ENCODE data around the gene FAM151B.
A peak's percentile ranks its signal among the peaks of the same experiment; 100 is the strongest.
"Not testable (repeated sequence)": the region's sequence is repeated elsewhere in the genome, so short reads cannot be mapped to it uniquely, and the experiment has no call there.

Gene FAM151B

DNA sequence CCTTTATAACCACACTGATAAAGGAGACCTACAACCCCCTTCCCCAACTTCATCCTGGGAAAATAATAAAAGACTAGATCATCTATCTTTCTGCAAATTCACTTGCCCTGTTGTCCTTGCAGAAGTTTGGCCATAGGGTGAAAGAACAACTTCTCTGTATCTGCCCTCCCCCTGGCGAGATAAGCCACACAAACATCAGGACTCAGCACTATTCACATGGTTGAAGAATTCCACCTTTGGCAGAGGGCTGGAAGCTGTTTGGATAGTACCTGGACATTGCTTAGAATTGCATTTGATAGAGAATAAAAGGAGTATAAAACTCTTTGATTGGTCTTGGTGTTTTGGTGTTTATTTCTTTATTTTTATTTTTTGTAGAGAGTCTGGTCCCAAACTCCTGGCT is 16.9 kb downstream of the FAM151B start:
- DNase-seq = no peak

DNA sequence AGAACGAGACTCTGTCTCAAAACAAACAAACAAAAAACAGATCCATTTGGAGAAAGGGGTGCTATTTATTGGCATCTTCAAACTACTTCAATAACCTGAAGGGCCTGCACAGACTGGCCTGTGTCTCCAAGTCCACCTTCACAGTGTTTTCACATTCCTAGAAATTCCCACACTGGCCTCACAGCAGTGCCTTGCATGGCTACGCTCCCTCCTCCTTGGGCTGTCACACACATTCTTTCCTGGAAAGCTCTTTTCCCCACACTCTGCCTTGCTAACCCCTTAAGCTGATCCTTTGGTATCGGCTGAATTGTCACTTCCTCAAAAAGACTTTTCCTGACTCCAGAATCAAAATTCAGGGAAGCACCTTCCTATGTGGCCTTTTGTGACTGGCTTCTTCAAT is 19.8 kb downstream of the FAM151B start:
- DNase-seq = no peak

DNA sequence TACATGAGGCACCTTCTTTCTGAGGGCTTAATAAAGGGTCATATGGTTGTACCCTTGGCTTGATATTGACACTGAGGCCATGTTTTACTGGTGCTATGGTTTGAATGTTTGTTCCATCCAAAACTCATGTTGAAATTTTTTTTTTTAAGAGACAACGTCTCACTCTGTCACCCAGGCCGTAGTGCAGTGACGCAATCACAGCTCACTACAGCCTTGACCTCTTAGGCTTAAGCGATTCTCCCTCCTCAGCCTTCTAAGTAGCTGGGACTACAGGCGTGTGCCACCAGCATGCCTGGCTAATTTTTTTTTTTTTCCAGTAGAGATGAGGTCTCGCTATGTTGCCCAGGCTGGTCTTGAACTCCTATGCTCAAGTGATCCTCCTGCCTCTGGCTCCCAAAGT is 20.9 kb downstream of the FAM151B start:
- DNase-seq = no peak

DNA sequence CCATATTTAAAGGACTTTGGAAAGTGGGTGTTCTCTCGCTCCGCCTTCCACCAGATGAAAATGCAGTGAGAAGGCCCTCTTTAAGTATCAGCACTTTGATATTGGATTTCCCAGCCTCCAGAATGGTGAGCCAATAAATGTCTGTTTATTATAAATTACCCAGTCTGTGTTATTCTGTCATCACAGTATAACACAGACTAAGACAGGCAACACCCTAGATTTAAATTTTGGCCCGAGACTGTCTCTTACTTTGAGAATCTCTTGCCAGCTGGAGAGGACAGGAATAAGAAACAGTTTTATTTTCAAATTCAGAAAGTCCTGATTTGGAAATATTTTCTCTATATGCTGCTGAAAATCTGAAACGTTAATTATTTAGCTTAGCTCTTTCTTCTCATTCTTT is 21.5 kb downstream of the FAM151B start:
- no peak for DNase-seq

DNA sequence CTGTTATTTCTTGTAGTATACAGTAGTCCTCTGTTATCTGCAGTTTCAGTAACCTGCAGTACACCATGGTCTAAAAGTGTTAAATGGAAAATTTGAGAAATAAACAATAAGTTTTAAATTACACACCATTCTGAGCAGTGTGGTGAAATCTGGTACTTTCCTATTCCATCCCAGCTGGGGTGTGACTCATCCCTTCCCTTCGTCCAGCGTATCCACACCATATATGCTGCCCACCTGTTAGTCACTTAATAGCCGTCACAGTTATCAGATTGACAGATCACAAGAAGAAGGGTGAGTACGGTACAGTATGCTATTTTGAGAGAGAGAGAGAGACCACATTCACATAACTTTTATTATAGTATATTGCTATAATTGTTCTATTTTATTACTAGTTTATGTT is 28.9 kb downstream of the FAM151B start:
- DNase-seq = no peak

DNA sequence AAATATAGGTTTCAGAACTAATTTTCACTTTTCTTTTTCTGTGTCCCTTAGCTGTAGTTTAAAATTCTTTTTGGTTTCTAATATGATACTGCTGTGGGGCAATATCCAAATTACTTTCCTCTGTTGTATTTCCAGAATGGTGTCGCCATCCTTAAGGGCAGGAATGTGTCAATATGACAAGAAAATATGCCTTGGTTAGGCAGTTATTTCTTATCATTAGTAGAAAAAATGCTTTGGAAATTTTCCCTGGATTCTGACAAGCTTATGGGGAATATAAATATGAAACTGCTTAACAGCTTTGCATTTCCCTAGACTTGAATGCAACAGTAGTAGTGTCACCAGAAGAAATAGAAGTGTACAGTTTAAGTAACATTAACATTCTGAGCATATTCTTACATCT is 52.8 kb downstream of the FAM151B start:
- no peak for DNase-seq

DNA sequence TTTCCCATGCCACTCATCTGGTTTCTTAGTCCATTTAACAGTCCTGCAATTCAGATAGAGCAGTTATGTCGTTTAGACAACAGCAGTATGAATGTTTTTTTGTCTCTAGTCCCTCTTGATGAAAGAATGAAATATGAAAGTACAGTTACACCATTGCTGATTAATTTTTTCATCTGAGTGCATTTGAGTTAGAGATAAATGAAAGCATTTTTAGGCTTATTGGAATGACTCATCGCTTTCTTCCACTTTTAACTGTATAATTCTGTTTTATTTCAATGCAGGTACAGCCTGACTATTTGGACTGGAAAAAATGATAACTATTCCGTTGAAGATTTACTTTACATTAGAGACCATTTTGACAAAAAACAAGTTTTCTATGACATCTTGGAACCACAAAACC is 53.5 kb downstream of the FAM151B start:
- DNase-seq = no peak

DNA sequence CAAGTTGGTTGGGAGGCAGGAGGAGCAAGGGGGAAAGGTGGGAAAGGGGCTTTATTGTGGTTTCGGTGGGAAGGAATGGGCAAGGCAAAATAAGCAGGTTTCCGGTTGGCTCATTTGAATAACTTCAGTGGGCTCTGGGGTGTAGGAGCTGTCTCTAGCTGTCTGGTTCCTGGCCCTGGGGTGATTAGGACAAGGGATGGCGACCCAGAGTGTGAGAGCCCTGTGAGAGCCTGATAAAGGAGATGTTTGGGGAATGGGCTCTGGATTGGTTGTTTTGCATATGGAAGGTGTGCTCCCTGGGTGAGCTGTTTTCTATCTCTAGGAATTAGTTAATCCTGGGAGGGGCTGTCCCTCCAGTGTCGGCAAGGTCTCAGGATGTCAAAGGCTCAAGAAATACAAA is 66.7 kb downstream of the FAM151B start:
- no peak for DNase-seq

DNA sequence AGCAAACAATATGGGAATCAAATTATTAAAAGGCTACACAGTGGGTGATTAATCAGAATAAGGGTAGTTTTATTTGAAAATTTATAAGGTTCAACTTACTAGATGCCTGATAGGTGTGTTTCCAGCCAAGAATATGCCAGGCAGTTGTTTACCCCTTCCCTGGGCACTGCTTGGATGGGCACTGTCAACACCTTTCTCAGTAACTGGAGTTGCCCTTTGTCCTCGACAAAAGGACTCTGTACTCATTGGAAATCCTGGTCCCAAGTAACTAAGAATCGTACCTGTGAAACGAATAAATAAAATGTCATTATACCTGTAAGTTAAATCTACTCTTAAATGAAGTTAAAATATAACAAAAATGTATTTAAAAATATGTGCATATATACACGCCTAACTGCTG is 67.2 kb downstream of the FAM151B start:
- no peak for DNase-seq

DNA sequence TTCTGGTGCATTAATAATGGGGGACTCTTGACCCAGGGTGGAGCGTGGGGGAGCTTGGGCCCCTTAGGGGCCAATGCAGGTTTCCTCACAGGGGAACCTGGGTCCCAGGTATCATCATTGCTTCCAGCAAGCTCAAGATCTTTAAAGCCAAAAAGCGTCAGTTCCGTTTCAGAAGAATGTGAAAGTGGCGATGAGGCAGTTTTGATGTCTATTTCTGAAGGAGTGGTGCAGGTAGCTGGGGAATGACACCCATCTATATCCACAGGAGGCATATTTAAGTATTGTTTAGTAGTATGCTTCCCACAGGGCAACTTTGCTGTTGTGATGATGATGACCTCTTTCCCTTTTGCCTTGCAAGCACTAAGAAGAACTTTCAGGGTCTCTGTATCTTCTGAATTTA is 71.3 kb downstream of the FAM151B start:
- DNase-seq = no peak

DNA sequence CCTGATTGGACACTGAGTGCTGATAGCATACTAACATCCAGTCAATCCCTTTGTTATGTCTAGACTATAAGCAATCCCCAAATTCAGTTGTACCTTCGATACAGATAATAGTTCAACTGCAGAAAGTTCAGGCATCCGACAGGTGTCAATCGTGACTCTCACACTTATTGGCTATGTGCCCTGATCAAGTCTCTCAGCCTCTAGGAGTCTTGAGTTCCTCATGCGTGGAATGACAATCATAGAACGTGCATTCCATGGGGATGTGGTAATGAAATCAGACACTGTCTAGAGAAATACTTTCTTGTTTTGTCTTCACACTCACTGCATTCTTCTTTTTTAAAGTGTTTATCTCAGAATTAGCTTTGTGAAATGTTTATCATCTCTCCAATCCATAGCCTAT is 77.4 kb downstream of the FAM151B start:
- DNase-seq = no peak

DNA sequence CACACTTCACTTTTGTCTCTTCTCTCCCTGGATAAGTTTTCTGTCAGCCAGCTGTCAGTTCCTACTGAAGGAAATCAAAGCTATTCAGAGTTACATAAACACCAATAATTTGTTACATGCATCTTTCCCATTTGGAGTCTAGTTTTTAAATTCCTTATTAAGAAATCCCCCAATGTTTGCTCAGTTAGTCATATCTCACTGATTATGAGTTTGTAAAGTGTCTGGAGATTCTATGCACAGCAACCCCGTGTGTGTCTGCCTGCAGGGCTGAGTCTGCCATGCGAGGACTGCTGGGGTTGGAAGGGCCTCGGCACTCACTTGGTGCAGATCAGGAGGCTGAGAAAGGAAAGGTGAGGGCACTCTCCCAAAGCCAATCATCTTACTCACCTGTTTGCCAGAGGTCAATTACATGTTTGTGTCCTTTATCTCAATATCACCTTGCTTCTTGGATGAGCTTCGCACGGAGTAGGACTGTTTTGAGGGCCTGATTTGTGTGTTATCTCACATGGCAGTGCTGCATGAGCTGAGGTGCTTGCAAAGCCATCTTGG is 78.9 kb downstream of the FAM151B start:
- DNase-seq = no peak

DNA sequence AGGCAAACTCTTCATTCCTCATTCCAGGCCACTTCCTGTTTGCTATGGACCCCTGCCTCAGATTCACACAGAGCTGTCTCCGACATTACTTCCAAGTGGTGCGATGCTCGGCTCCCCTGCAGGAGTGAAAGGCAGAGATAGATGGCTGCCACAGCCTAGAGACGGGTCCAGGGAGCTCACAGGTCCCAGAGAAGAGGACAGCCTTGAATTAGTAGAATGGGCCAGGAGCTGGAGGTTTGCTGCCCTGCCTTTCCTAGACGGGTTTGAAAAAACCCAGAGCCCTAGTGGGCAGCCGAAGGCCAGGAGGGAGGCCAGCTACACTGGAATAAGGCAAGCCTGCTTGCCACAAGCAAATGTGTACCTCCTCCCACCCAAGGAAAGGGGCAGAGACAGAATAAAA is 80.4 kb downstream of the FAM151B start:
- DNase-seq = no peak

DNA sequence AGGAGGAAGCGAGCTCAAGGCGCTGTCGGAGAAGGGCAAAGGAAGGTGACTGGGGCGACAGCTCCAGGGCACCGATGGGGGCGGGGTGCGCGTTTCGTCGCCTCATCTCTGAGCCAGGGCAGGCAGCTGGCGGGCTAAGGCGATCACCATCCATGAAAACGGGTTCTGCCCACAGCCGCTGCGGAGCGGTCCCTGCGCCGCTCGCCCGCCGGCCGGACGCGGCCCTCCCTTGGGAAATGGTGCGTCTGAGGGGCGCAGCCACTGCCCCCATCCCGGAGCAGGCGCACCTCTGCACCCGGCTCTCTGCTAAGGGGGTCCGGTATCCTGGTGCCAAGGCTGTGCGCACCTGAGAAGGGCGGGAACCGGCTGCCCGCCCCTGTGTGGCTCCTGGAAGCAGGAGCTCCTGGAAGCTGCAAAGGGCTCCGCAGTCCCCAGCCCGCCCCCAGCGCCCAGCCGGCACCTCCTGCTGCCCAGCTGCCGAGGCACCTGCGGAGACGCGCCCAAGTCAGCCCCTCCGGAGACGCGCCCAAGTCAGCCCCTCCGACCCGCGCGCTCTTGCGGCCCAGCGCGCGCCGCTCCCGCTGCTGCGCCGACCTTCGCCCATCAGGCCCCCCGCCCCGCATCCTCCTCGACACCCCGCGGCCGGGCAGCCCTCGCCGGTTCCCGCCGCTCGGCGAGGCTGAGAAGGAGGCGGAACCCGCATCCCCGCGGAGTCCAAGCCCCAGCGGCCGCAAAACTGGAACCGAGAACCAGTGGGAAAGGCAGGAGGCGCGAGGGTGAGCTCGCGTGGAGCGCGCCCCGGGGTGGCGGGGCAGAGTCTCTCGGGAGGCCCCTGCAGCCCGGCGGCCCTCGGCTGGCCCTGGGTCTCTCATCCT is 81.4 kb downstream of the FAM151B start:
- no peak for DNase-seq

DNA sequence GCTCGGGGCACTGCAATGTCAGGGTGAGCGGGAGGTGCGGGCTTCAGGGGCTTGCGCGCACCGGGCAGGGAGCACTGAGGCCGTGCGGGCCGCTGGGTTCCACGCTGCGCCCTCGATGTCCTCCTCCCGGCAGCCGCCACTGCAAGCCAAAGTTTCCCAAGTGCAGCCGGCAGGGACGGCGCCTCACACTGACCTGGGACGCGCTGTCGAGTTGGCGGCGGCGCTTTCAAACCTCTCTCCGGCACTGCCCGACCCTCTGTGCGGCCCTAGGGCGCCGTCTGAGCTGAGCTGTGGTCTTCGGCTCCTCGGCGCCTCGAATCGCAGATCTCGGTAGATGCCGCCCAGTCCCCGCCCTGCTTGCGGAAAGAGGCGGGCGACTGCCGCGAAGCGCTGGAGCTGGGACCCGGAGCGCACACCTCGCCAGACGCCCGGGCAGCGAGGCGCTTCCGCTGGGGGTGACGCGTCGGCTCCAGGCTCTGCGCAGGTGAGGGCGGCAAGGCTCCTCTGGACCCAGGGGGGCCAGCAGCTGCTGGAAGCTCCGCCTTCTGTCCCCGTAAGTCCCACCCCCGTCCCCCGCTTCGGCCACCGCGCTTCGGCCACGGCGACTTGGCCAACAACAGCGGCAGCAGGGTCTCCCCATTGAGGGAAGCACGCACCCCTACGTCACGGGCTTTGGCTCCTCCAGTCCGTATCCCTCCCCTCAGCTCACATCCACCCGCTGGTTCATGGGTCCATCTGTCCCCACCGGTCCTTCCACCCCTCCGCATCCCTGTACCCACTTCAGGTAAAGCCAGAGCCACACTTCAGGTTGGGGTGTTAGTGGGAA is 82.3 kb downstream of the FAM151B start, which contains the start of gene ANKRD34B:
ANKRD34B (minus strand) TSS at position 320 of the 826 bp plus-strand sequence. CDS start 10,261 bp downstream, outside the sequence.
- peak; percentile 20 to 33 for DNase-seq

DNA sequence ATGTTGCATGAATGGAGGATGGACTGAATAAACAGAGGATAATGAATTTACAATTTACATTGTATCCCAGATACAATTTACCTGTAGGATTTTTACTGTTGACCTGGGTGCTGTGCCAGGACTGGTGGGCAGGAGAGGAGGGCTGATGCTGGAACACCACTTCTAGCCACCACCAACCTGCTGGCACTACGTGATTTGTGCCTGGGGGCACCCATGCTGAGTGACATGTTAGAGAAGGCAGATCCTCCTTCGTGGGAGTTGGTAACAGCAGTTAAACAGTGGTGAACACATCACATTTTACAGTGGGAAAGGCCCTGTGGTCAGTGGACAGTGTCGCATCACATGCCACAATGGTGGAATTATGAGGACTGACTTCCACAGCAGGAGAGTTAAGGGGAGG is 85.2 kb downstream of the FAM151B start:
- no peak for DNase-seq

DNA sequence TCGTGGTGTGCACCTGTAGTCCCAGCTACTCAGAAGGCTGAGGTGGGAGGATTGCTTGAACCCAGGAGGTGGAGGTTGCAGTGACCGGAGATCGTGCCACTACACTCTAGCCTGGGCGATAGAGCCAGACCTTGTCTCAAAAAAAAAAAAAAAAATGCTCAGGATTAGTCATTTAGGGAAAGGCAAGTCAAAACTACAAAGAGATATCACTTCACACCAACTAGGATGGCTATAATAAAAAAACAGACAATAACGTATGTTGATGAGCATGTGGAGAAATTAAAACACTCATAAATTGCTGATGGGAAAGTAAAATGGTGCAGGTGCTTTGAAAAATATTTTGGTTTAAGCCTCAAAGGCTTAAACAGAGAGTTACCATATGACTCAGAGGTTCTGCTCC is 88.5 kb downstream of the FAM151B start:
- DNase-seq = no peak

DNA sequence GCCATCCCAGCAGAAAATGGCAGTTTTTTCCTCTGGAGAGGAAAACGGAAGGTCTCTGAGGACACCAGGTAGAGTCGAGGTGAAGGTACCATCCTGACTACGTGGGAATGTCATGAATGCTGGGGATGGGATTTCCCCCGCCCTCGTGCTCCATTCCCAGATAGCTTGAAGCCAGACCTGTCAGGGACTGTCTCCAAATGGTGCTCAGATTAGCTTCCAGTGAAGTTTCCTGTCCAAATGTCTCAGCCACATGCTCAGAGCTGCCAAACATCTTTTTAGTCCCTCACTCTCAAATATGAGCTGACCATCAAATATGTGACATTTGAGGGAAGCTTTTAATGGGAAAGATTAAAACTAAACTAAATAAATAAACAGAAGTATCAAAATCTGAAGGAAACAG is 89.8 kb downstream of the FAM151B start:
- DNase-seq = no peak

DNA sequence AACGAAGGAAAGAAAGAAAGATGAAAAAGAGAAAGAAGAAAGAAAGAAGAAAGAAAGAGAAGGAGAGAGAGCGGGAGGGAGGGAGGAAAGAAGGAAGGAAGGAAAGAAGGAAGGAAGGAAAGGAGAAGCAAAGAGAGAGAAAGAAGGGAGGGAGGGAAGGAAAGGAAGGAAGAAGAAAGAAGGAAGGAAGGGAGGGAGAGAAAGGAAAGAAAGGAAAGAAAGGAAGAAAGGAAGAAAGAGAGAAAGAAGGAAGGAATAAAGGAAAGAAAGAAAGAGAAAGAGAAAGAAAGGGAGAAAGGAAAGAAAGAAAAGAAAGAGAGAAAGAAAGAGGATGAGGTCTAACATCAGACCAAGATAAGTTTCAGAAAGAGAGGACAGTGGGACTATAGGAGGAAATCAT is 91.2 kb downstream of the FAM151B start:
- DNase-seq = no peak

DNA sequence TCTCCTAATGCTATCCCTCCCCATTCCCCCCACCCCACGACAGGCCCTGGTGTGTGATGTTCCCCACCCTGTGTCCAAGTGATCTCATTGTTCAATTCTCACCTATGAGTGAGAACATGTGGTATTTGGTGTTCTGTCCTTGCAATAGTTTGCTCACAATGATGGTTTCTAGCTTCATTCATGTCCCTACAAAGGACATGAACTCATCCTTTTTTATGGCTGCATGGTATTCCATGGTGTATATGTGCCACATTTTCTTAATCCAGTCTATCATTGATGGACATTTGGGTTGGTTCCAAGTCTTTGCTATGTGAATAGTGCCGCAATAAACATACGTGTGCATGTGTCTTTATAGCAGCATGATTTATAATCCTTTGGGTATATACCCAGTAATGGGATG is 92.4 kb downstream of the FAM151B start:
- not testable (repeated sequence) for DNase-seq

DNA sequence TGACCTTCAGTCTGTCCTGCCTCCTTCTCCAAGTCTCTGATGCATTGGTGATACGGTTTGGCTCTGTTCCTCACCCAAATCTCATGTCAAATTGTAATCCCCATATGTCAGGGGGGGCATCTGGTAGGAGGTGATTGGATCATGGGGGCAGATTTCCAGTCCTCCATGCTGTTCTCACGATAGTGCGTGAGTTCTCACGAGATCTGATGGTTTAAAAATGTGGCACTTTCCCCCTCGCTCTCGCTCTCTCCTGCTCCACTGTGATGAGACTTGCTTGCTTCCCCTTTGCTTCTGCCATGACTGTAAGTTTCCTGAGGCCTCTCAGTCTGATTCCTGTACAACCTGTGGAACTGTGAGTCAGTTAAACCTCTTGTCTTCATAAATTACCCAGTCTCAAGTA is 96.9 kb downstream of the FAM151B start:
- no peak for DNase-seq

DNA sequence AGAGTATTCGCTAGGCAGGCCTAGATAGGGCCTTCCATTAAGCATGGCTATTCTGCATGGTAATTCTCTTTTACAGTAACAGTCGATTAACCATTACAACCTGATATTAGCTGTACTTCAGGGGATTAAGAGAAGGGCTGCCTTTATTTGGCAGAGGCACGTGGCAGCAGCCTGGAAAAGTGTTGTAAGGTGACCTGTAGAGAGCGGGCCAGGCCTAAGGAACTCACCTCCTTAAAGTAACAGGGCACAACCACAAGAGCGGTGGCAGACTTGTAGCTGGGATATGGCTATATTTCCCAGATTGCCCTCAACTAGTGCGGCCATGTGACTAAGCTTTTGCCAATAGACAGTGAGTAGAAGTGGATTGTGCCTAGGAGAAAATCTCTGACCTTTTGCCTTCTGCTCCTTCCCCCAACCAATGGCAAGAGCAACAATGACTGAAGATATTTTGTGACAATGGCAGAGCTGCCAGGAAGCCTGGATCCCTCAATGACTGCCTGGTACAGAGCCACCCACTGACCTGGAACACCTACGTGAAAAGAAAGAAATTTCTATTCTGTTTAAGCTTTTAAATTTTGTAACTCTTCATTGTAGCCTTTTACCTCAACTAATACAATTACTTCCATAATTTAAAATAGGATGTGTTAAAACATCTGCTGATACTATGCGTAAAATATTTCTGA is 101.1 kb downstream of the FAM151B start:
- DNase-seq = no peak

DNA sequence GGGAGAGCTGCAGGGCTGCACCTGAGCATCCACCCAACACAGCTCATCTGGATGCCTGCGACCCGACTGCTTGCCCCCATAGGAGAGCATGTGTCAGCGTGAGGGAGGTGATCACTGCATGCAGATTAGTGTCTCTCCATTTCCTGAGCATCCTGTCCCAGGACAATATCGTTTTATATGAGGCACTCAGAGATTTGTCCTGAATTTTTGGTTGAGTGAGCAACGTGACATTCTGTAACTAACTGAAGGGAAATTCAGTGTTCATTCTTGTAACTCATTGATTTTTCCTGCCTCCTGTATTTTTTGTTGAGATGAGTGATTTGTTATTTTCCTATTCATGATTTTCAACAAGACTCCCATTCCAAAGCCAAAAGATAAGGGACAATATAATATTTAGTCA is 102.9 kb downstream of the FAM151B start:
- DNase-seq = no peak
